Pancreas (tissue), 10 donors: ENCODE data around the gene TENM4. TPM values are rescaled to one million over a fixed set of nuclear protein-coding genes. Genes with fewer than 3 reads are reported as not detected.

Experiments used
- ATAC-seq, 4 donors: fragments of 200-7000 bp; cut with Tn5 transposase; one replicate each; pipeline versions ENCODE4 v1.8.0 to v1.9.1; 2020; ENCODE audit warnings: mild to moderate bottlenecking in 4 of 4, moderate library complexity in 4 of 4
- DNase-seq, 6 donors: peaks; one replicate each; pipeline ENCODE4 v3.0.0-alpha.2; 2020
- FAIRE-seq: peaks from 2 replicates; lab custom pipeline; 2012; peaks lifted over from hg19 to GRCh38; lab: Jason Lieb, UNC
- H3K27ac ChIP-seq, 4 donors: fragments of 200-600 bp; sonication (generic); 1 replicate in 3 of 4; 2 replicates in 1 of 4; pipeline versions ENCODE4 v1.5.0 to v1.8.0; 2020
- H3K27me3 ChIP-seq, 4 donors: fragments of 200-600 bp; one replicate each; pipeline ENCODE4 v1.8.0; 2021
- H3K36me3 ChIP-seq, 3 donors: fragments of 200-600 bp; sonication (generic) in 1 of 3; one replicate each; pipeline versions ENCODE4 v1.5.0 to v1.8.0; 2020 to 2021
- H3K4me1 ChIP-seq, 3 donors: fragments of 200-600 bp; one replicate each; pipeline ENCODE4 v1.8.0; 2021
- H3K4me3 ChIP-seq, 4 donors: fragments of 200-600 bp; sonication (generic) in 2 of 4; one replicate each; pipeline versions ENCODE4 v1.5.0 to v1.8.0; 2020 to 2021
- H3K9me3 ChIP-seq, 4 donors: fragments of 200-600 bp; one replicate each; pipeline ENCODE4 v1.8.0; 2021
- CTCF ChIP-seq, 4 donors: fragments of 200-600 bp; sonication (generic) in 3 of 4; IDR thresholded peaks; one replicate each; pipeline versions ENCODE4 v1.5.0 to v1.8.0; 2021; ENCODE audit warnings: antibody characterized with exemption in 4 of 4
- WGBS, 2 donors: extraction: QIAGEN DNeasy Blood & Tissue Kit; methylation state at CpG; one replicate each; pipeline ENCODE4 v1.1.7; 2013; 5-methylcytosine and 5-hydroxymethylcytosine counted together
- intact Hi-C, 3 donors: fragments of 100-400 bp; cut with DNase I; formaldehyde crosslinking; loops; one replicate each; pipeline versions ENCODE4 v1.11.1 to v1.14.2; 2022
- polyA plus RNA-seq, 2 donors: library from polyadenylated mRNA; stranded (reverse); fragments of 200-250 nt; gene quantifications; one replicate each; pipeline ENCODE4 v1.2.3, GENCODE V29; 2013
- total RNA-seq, 6 donors: library from RNA; stranded (reverse); fragmentation: NEBNext Ultra II Directional in 4 of 6; extraction: Animal tissue kit (Norgen Biotek cat#: 25700) in 4 of 6; gene quantifications; one replicate each; pipeline versions ENCODE4 v1.2.1 to v1.2.4, GENCODE V29; 2021 to 2023
- donor health status: healthy with polysubstance abuse.
- donor health status: DM: no; HTN: no; CAD: no; lungs with moderate emphysema.
- donor health status: DM: no; HTN: no; CAD: no.
- donor health status: control.
- donor health status: control.
- donor health status: Bipolar disorder and iron deficiency.
- donor health status: DM: yes; HTN: yes; CAD: no.
- donor health status: DM: no; HTN: no; CAD: no.
- donor health status: DM: no; HTN: no; CAD: no.
- donor health status: DM: yes; HTN: yes; CAD: no.

TENM4 gene
- total and polyA plus RNA-seq, 8 donors = 0.37 to 6.8 (median 1.3) TPM

- H3K27ac ChIP-seq = peak overlapping the region in 2 of 4 donors; percentile 27 to 58
- FAIRE-seq = no peak
These were observed 203.7 kb downstream of the TENM4 start for GRCh38 chr11:79237091-79237490.

GRCh38 chr11:79236541-79236971 is 204.3 kb downstream of the TENM4 start:
- FAIRE-seq = no peak
- H3K4me1 ChIP-seq = peaks cover 0 to 3% (median 0%) of the 10 kb centered on the region in 3 donors
- no peak overlapping the region for H3K4me3 ChIP-seq
- peak in 3 of 4 donors; percentile 9 to 44 (median 21) for ATAC-seq
- H3K9me3 ChIP-seq = no peaks in the 10 kb centered on the region
- WGBS, 2 donors = 83 to 90% methylated on average over 11 of the region's 11 CpGs
- peak overlapping the region in 1 of 4 donors; percentile 58 for H3K27ac ChIP-seq
- H3K36me3 ChIP-seq = no peaks in the 10 kb centered on the region
- no peak for DNase-seq
- no peaks in the 10 kb centered on the region for H3K27me3 ChIP-seq
- intact Hi-C loops = no loop called here
- no peak for TF ChIP-seq CTCF (IDR thresholded peaks at IDR 0.05)

More at GRCh38 chr11:79237091-79237490, 203.7 kb downstream of the TENM4 start:
- TF ChIP-seq CTCF (IDR thresholded peaks at IDR 0.05) = no peak
- Histone ChIP-seq H3K4me3 (no peak overlapping the region), H3K9me3 (no peaks in the 10 kb centered on the region), H3K27me3 (no peaks in the 10 kb centered on the region), H3K4me1 (peaks cover 0 to 3% (median 0%) of the 10 kb centered on the region in 3 donors), H3K36me3 (no peaks in the 10 kb centered on the region)
- intact Hi-C loops = no loop called here
- no peak for DNase-seq
- peak in 1 of 4 donors; percentile 15 for ATAC-seq
- WGBS, 2 donors = 78 to 82% methylated on average over 5 of the region's 5 CpGs

GRCh38 chr11:79235696-79236095 is 205.1 kb downstream of the TENM4 start:
- no peak for DNase-seq
- no peak for FAIRE-seq
- Histone ChIP-seq H3K4me1 (peaks cover 0 to 3% (median 0%) of the 10 kb centered on the region in 3 donors), H3K9me3 (no peaks in the 10 kb centered on the region), H3K4me3 (no peak overlapping the region), H3K27me3 (no peaks in the 10 kb centered on the region), H3K36me3 (no peaks in the 10 kb centered on the region), H3K27ac (no peak overlapping the region)
- WGBS, 2 donors = 82 to 87% methylated on average over 6 of the region's 6 CpGs
- no peak for TF ChIP-seq CTCF (IDR thresholded peaks at IDR 0.05)
- intact Hi-C loops = no loop called here
- ATAC-seq = no peak

- Histone ChIP-seq H3K4me3 (no peak overlapping the region), H3K36me3 (no peaks in the 10 kb centered on the region), H3K4me1 (no peaks in the 10 kb centered on the region), H3K27ac (no peak overlapping the region), H3K9me3 (no peaks in the 10 kb centered on the region), H3K27me3 (no peaks in the 10 kb centered on the region)
- no peak for FAIRE-seq
- ATAC-seq = no peak
- WGBS, 2 donors = 75 to 76% methylated on average over 5 of the region's 5 CpGs
- intact Hi-C loops = no loop called here
- DNase-seq = no peak
- no peak for TF ChIP-seq CTCF (IDR thresholded peaks at IDR 0.05)
These were observed 208.5 kb downstream of the TENM4 start for GRCh38 chr11:79232346-79232745.

- DNase-seq = no peak
- H3K4me1 ChIP-seq = no peaks in the 10 kb centered on the region
- H3K9me3 ChIP-seq = no peaks in the 10 kb centered on the region
- TF ChIP-seq CTCF (IDR thresholded peaks at IDR 0.05) = no peak
- H3K27me3 ChIP-seq = no peaks in the 10 kb centered on the region
- WGBS, 2 donors = 88 to 96% methylated on average over 1 of the region's 1 CpG
- H3K4me3 ChIP-seq = no peak overlapping the region
- H3K36me3 ChIP-seq = no peaks in the 10 kb centered on the region
- no peak for FAIRE-seq
- no peak overlapping the region for H3K27ac ChIP-seq
- intact Hi-C loops = no loop called here
- ATAC-seq = no peak
These were observed 211.8 kb downstream of the TENM4 start for GRCh38 chr11:79229047-79229446.
